ENCODE results near the gene AJAP1.

AJAP1 gene

DNA sequence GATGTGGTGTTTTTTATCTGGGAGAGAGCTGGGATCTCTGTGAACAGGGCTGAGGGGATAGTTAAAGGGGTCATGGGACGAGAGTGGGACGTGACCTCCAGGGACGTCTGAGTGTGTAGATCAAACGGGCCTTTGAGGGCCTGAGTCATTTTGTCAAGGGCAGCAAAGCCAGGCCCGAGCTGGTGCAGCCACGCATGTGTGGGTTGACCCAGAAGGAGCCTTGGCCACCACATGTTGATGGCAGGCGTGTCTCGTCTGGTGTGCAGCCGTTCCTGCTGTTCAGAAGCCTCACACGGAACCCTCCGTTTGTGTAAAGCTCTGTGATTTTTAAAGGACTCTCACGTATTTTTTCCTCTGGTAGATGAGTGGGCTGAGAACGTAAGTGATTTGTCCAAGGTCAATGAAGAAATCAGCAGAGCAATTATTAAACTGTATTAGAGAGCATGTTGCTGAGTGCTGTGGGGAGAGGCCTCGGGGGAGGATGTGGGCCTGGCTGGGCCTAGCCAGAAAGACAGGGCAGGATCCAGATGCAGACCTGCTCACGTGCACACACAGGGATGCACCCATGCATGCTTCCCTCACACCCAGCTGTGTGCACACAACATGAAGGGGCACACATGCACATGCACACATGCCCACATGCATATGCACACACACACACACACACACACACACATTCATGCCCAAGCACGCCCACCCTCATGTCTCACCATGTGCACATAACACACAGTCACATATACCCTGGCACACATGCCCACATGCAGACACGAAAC is 89.8 kb downstream of the AJAP1 start:
- FAIRE-seq: no peak

DNA sequence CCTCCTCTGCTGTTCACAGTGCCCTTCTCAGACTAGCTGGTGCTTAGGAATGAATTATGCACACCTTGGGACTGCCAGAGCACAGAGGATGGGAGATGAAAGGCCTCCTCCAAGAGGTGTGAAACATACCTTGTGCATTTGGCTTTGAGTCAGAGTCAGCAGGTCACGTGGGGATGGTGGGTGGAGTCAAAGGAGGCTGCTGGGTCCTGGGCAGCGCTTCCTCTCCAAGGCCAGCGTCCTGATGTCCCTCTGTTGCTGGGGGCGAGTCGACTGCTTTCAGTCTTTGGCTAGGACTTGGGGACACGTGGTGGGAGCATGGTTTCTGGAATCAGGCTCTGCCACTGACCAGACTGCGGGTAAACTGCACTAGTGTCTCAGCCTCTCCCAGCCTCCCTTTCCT is 91.2 kb downstream of the AJAP1 start:
- FAIRE-seq: no peak

DNA sequence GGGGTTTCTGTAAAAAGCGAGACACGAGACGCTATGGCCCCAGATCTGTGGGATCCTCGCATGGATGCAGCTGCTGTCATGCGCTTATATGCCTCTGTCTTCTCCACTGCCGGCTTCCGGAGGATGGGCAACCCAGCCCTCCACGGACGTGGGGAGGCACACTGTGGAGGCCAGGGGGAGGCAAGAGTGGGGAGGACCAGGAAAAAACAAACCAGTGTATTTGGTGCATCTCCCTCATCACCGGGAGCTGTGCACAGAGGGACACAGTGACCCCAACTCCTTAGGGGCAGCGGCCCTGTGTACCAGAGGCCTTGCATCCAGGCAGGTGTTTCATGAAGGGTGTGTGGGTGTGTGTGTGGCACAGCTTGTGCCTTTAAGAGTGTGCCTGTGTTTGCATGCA is 95.0 kb downstream of the AJAP1 start:
- no peak for FAIRE-seq

DNA sequence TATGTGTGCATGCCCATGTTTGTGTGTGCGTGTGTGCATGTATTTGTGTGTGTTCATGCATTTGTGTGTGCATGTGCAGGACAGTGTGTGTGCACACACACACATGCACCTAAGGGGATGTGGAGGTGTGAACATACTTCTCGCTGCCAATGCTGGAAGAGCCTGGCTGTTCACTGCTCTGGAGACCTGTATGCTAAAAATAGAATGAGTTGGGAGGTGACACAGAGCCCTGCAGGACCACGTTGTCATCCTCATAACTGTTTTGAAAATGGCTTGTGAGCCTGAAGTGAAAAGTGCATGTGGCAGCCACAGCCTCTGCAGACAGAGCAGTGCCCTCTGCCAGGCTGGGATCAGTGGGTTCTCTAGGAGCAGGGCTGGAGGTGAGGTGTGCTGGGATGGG is 95.8 kb downstream of the AJAP1 start:
- FAIRE-seq: no peak

DNA sequence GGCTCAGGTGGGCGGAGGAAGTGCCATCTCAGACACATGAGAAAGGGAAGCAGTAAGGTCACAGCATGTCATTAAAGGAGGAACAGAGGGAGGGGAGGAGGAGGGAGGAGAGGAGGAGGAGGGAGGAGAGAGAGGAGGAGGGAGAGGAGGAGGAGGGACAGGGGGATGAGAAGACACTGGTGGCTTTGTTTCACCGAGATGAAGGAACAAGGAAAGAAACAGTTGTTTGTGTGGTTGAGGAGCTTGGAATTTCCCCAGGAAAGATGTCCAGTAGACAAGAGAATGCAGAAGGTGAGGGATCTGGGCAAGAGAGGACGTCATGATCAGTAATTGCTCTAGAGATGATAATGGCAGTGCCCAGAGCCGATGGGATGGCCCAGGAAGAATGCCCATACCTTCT is 97.7 kb downstream of the AJAP1 start:
- FAIRE-seq: no peak

DNA sequence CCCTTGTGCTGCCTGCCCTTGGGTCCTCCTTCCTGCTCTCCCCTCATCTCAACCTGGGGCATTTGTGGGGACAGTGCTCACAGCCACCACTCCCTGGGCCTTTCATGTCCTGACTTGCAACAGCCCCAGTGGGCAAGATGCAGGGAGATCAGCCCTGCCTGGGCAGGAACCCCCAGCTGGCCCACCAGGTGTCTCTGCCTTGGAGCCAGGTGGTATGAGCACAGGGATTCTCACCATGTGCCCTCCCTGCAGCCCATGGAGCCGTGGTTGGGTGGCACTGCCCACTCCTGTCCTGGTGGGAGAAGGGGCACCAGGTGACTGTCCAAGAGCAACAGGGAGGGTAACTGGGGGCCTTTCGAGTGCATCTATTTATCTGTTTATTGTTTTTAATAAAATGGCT is 100.4 kb downstream of the AJAP1 start:
- FAIRE-seq: no peak

DNA sequence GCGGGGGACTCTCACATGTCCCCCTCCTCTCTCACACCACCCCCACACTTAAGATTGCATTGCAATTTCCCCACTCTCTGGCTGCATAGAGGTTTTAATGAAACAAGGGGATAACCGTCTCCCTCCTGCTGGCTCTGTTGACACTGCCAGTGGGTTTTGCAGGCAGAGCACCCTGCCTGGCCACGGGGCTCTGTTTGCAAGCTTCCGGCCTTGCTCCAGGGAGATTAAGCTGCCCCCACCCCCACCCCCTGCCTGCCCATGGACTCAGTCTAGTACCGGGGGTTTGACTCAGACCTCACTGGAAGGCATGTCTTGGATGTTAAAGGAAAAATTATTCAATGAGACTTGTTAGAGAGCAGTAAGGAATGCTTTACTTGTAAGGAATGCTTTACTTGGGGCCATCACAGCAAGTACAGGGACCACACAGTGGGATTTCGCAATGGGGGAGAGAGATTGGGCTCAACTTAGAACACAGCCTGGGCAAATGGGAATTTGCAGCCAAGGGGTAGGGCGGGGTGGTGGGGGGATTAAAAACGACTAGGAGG is 101.0 kb downstream of the AJAP1 start:
- no peak for FAIRE-seq

DNA sequence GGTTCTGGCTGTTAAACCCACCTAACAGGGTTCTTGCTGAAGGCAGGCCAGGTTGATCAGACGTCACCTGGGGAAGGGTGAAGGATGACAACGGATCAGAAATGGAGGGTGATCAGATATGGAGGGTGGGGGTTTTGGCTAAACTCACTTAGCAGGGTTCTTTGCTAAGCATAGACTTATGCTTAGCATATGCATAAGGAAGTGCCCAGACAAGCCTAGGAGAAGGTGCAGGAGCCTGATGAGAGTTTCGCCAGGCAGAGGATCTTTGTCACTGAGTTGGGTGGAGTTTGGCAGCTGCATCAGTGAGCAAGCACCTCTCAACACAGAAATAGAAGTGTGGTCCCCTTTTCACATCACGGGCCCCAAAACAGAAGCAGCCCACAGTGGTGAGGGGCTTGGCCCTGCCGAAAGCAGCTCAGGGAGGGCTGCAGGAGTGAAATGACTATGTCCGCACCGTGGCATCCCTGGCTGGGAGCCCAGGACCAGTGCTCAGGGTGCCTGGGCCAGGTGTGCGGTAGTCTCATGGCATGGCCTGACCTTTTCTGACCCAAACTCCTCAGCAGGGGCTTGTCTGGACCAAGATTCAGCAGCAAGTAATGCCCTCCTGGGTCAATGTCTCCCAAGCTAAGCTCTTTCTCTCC is 101.6 kb downstream of the AJAP1 start:
- FAIRE-seq: no peak

DNA sequence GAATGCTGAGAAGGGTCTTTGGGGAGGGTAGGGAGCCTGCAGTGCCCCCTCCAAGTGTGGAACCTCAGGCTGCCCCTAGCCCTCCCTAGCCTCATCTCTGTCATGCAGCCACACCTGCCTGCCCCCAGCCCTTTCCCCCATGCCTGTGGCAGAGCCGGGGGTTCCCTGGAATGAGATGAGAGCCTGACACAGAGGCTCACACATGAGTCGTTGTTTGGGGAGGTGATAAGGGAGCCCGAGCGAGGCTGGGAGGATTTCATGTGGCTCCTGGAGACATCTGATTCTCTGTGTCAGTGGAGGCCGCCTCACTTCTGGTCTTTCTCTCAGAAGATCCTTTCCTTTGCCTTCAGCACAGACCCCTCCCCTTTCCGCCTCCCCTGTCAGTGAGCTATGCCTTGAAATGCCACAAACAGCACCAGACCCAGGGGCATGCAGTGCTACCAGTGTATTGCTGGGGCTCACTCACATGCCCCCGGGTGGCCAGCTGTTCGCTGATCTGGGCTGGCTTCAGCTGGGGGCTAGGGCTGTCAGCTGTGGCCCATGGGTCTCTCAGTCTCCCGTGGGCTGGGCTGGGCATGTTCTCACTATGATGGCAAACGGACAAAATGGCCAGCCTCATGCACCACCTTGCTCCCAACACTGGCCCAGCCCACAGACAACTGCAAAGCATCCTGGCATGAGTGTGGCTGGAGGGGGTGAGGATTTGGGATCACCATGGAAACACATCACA is 102.6 kb downstream of the AJAP1 start:
- FAIRE-seq: no peak

DNA sequence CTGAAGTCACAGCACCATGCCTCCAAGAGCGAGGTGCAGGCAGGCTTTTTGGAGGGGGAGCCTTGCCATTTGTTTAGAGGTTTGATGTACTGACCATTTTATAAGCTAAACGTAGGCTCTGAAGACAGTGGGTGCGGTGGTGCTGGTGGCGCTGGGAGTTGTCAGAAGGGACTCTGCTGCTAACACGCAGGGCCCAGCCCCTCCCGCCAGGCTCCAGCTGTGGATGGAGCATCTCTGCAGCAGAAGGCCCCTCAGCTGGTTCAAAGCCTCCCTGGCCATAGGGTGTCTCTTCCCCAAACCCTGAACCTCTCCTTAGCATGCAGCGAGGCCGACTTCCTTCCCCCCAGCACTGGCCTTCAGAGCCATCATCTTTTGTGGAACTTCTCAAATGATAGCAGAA is 105.3 kb downstream of the AJAP1 start:
- no peak for FAIRE-seq

DNA sequence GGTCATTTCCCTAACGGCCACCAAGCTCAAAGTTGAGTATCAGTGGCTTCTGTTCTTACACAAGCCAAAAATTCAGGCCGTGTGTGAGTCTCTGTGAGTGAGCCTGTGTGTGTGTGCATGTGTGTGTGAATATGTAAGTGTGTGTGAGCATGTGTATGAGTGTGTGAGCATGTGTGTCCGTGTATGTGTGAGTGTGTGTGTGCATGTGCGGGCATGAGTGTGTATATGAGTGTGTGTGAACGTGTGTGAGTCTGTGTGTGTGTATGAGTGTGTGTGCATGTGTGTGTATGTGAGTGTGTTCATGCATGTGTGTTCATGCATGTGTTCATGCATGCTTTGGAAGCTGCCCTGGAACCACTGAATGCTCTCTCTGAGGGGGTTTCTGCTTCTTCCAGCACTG is 105.7 kb downstream of the AJAP1 start:
- no peak for FAIRE-seq

DNA sequence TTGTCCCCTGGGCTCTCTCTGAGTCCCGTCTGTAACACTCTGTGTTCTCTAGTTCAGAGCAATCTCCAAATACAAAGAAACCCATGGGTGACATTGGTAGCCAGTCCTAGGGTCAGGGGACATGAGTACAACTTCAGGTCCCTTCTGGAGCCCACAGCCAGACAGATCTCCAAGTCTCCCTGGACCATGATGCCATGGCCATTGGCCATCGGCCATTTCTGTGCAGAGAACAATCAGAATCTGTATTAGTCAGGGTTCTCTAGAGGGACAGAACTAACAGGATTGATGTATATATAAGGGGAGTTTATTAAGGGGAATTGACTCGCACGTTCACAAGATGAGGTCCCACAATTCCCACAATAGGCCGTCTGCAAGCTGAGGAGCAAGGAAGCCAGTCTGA is 106.9 kb downstream of the AJAP1 start:
- no peak for FAIRE-seq

DNA sequence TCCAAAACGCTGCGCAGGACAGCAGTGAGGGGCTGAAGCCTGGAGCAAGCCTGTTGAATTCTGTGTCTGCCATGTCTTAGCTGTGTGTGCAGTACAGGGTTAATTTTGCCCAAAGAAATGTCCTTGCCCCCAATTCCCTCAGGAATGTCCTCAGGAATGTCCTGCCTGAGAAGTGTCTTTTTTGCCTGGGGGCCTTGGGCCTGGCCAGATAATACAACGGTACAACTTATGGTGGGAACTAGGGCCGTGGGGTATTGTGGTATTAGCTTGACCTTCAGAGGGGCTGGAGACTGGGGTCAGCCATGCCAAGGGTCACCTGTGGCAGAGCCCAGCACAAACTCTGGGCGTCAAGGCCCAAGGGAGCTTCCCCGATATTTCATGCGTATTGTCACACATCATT is 107.7 kb downstream of the AJAP1 start:
- FAIRE-seq: no peak

DNA sequence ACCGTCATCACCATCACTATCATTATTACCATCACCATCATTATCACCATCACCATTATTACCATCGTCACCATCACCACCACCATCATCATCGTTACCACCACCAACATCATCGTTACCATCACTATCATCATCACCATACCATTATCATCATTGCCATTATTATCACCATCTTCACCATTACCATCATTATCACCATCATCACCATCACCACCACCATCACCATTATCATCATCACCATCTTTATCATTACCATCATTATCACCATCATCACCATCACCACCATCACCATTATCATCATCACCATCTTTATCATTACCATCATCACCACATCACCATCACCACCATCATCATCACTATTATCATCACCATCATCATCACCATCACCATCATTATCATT is 112.9 kb downstream of the AJAP1 start:
- no peak for FAIRE-seq

DNA sequence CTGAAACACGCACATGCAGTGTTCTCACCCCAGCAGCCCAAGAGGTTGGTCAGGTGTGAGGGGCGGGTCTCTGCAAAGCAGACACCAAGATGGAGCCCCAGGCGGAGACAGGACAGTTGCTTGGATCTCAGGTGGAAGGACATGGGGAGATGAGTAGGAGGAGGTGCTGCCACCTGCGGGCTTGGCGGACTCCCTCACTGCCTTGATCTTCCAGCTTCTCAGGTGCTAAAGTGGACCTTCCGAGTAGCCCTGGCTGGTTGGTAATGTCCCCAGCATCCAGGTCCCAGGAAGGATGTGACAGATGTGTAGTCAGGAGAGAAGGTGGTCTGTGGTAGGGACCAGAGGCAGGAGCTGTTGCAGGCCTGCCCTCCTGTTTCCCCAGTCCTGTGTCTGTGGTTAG is 114.1 kb downstream of the AJAP1 start:
- FAIRE-seq: no peak

DNA sequence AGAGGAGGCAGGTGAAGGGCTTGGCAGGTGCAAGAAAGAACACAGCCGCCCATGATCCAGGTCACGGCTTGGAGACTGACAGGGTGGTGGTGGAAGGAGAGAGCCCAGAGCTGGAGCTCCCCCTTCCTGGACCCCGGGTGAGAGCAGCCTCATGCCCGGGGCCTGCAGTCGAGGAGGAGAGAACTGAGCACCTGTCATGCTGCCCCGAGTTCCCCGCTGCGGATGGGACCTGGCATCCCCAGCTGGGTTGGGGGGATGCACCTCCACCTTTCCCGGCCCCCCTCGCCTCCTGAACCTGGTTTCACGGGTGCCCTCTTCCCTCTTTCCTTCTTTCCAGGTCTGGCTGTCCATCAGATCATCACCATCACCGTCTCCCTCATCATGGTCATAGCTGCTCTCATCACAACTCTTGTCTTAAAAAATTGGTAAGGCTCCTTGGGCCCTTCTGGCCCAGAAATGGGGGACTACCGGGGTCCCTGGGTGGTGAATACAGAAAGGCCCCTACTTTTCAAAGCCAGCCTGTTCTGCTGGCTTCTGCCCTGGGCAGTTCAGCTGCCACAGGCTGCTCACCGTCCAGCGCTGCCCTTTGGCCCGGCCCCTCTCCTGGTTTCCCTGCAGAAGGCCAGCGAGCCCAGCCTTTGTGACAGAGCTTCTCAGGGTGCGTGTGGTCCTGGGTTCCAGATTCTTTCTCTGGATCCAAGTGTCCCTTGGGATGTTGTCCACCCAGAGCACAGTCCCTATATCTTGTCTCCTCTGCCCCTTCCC is 115.3 kb downstream of the AJAP1 start:
- FAIRE-seq: no peak

DNA sequence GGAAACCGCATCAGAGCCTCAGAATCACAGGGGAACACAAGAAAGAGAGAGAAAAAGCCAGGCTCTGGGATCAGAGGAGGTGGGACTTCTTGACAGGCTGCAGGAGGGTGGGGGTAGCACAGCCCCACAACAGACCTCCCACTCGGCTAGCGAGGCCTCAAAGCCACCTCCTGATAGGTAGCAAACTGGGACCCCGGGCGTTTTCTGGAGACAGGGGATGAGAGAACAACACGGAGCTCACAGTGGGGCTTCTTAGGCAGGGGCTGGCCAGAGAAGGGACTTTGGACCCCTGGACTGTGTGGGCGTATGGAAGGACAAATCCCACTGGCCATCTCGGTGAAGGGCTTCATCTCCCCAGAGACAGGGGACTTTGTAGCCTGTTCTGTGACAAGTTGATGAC is 116.3 kb downstream of the AJAP1 start:
- no peak for FAIRE-seq

DNA sequence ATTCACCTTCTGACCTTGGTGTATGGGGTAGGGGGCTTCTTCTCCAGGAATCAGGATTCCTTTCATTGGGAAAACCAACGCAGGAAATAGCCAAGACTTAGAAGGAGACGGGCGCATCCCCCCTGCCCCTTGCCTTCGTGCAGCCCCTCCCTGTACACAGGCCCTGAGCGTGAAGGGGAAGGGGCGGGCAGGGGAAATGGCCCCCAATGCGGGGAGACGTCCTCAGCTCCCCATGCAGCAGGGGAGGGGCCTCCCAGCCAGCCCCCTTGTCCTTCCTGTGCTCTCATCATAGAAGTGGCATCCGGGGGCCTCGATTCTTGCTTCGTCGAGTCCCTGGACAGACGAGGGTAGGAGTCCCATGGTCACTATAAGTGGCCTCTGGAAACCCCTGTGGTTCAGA is 116.9 kb downstream of the AJAP1 start:
- FAIRE-seq: no peak

DNA sequence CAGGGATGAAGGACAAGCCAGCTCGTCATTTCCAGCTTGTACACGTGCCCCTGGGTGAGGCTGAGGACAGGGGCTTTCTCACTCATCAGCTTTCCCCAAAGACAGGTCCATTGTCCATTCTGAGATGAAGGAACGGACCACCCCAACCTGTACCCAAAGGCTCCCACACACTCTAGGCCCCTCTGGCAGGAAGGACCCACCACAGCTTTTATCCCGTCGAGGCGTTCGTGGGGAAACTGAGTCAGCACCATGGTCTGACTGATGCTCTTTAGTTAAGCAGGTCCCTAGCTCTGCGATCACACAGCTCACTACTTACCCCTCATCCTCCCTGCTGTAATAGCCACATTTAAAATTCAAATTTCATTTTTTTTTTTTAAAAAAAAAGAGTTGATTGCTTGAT is 117.3 kb downstream of the AJAP1 start:
- no peak for FAIRE-seq

DNA sequence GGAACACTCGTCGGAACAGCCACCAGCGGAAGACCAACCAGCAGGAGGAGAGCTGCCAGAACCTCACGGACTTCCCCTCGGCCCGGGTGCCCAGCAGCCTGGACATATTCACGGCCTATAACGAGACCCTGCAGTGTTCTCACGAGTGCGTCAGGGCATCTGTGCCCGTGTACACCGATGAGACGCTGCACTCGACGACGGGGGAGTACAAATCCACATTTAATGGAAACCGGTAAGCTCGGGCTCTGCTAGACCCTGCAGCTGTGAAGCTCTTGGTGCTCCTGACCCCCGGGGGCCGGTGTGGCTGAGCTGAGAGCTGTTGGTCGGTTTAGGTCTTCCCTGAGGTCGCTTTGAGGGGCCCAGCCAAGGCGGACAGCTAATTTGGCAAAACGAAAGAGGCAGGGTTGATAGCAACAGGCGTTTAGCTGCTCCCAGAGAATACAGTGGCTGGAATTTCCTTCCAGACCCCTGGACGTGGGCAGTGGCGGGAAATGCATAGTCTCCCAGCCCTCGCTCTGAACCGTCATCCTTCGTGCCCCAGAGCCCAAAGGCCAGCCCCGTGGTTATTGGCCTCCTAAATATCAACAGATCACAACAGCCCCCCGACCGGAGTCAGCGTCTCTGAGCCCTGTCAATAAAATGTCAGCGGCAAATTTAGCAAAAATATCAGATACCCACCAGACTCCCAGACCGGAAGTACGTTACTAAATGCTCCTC is 118.0 kb downstream of the AJAP1 start:
- FAIRE-seq: no peak

DNA sequence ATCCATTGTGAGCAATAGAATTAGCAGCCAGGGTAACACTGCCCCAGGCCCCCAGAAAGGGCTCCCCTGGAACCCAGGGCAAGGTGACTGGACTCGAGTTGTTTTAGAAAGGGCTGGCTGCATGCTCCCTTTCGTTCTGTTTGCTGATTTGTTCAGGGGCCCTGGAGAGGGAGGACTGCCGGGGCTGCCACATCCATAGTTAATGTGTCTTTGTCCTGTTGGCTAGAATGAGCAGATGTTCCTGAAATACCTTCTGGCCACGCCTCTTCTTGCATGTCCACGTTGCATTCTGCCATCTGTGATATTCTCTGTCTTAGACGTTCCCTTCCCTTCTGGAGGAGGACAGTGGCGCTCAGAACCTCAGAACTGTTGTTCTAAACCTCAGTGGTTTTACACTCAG is 118.8 kb downstream of the AJAP1 start:
- FAIRE-seq: no peak

DNA sequence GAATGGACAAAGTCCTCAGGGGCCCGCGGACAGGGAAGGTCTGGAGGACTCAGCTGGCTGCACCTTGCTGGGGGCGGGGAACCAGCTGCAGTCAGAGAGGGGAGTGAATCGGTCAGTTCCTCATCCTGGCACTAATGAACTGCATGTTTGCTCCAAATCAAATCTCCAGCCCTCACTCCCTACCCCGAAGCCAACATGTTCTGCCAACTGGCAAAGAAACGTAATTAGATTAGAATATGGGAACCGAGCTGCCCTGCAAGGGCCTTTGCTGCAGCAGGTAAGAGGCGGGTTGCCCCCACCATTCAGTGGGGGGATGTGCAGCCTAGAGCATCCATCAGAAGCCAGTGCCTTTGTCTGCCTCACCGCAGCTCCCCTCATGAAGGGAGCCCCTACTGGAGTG is 121.1 kb downstream of the AJAP1 start:
- no peak for FAIRE-seq

DNA sequence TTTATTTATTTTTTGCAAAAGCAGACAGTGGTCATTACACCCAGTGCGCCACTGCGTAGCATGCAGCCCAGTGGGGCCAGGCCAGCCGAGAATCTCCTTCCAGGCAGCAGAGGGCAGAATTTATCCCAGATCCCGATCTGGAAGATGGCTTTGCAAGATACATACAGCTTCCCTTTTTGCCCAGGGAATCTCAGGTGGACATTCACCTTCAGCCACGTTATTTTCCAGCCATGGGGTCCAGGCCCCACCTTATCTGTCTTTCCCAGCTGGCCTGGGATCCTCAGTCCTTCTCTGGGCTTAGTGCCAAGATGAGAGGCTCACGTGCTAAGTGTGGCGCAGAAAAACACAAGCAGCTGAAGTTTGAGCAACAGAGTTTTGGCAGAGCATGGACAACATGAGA is 123.6 kb downstream of the AJAP1 start:
- FAIRE-seq: no peak

Measured in A204.1 (cell line).